Body of pancreas (tissue), 4 donors: Measurements from ENCODE around the gene CHST5.

Experiments used
- CTCF ChIP-seq, 7 experiments: fragments of 450-650 bp in 4 of 7; fragments of 200-600 bp in 3 of 7; sonication (generic) in 3 of 7; IDR thresholded peaks; one replicate each; pipeline ENCODE4 v1.5.1; 2016 to 2019; ENCODE audit warnings: antibody characterized with exemption in 7 of 7
- POLR2A ChIP-seq, 3 donors: fragments of 450-650 bp; IDR thresholded peaks; one replicate each; pipeline ENCODE4 v1.6.1; 2016; ENCODE audit warnings: antibody characterized with exemption in 3 of 3, mild to moderate bottlenecking in 2 of 3

DNA sequence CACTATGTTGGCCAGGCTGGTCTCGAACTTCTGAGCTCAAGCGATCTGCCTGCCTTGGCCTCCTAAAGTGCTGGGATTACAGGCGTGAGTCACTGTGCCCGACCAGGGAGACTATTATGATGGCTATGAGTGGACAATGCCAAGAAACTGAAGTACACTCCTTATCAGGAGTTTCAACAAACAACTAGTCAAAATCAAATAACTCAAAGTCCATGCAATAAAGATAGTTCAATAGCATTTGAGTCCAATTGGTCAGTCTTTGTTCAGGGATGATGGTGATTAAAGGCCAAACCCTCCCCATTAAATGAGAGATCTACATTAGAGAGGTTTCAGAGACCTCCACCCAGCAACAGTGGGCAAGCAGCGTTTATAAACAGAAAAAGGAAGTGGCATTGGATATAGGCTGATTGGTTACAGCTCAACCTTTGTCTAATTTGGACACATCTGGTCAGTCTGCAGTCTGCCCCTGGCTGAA is 8.0 kb downstream of the CHST5 start:
- TF ChIP-seq CTCF (IDR thresholded peaks at IDR 0.05): no peak
- TF ChIP-seq POLR2A (IDR thresholded peaks at IDR 0.05): no peak
